DMS53 (cell line): ENCODE data around the gene UGT2A3.
A peak's percentile ranks its signal among the peaks of the same experiment; 100 is the strongest.

Source experiments
- DNase-seq: peaks from one replicate; lab custom pipeline; 2025; lab: John Stamatoyannopoulos, UW

Gene UGT2A3

GRCh38 chr4:68912807-68913206 lies 38.8 kb downstream of the UGT2A3 start:
- no peak for DNase-seq

- no peak for DNase-seq
Measured at GRCh38 chr4:68909385-68909784, 42.2 kb downstream of the UGT2A3 start.

- DNase-seq, result peak; percentile 7
Measured at GRCh38 chr4:68907788-68908700, 43.6 kb downstream of the UGT2A3 start.

- DNase-seq, result peak; percentile 17
Measured at GRCh38 chr4:68907245-68907644, 44.4 kb downstream of the UGT2A3 start.

GRCh38 chr4:68906780-68907137 lies 44.8 kb downstream of the UGT2A3 start:
- DNase-seq, result peak; percentile 24

- peak; percentile 88 for DNase-seq
Measured at GRCh38 chr4:68905939-68906779, 45.4 kb downstream of the UGT2A3 start.

- DNase-seq, result no peak
Measured at GRCh38 chr4:68905598-68905938, 46.0 kb downstream of the UGT2A3 start.

GRCh38 chr4:68904786-68905185 lies 46.8 kb downstream of the UGT2A3 start:
- DNase-seq, result peak; percentile 66

GRCh38 chr4:68896749-68897148 lies 54.9 kb downstream of the UGT2A3 start:
- no peak for DNase-seq

GRCh38 chr4:68895561-68896198 lies 55.9 kb downstream of the UGT2A3 start:
- no peak for DNase-seq

GRCh38 chr4:68892861-68893260 lies 58.7 kb downstream of the UGT2A3 start:
- no peak for DNase-seq

- no peak for DNase-seq
Measured at GRCh38 chr4:68891678-68892077, 59.9 kb downstream of the UGT2A3 start.

GRCh38 chr4:68885545-68885944 lies 66.1 kb downstream of the UGT2A3 start:
- DNase-seq, result no peak

- DNase-seq, result no peak
Measured at GRCh38 chr4:68883870-68884269, 67.7 kb downstream of the UGT2A3 start.
